HG02870 (cell line): Measurements from ENCODE around the gene EVA1C.
"Not testable (repeated sequence)": the region's sequence is repeated elsewhere in the genome, so short reads cannot be mapped to it uniquely, and the experiment has no call there.

Experiments
- ATAC-seq: cut with Tn5 transposase; IDR thresholded peaks from one replicate; pipeline ENCODE4 v1.9.1; 2021; ENCODE audit warnings: mild to moderate bottlenecking, moderate library complexity; ENCODE audit not compliant: unreplicated experiment

The EVA1C gene

GRCh38 chr21:32484706-32485380 is 72.3 kb downstream of the EVA1C start:
- no peak for ATAC-seq

- ATAC-seq: no peak
Measured at GRCh38 chr21:32492376-32492775, 79.9 kb downstream of the EVA1C start.

- ATAC-seq: no peak
Measured at GRCh38 chr21:32494934-32495709, 82.6 kb downstream of the EVA1C start.

GRCh38 chr21:32496568-32496967 is 84.1 kb downstream of the EVA1C start:
- ATAC-seq: no peak

- no peak for ATAC-seq
Measured at GRCh38 chr21:32499249-32500055, 86.9 kb downstream of the EVA1C start.

GRCh38 chr21:32503641-32504040 is 91.1 kb downstream of the EVA1C start:
- ATAC-seq: not testable (repeated sequence)

GRCh38 chr21:32505767-32506166 is 93.3 kb downstream of the EVA1C start:
- not testable (repeated sequence) for ATAC-seq

GRCh38 chr21:32506411-32506965 is 94.0 kb downstream of the EVA1C start:
- ATAC-seq: not testable (repeated sequence)

GRCh38 chr21:32507342-32507919 is 94.9 kb downstream of the EVA1C start:
- ATAC-seq: no peak

- ATAC-seq: not testable (repeated sequence)
Measured at GRCh38 chr21:32508036-32508435, 95.5 kb downstream of the EVA1C start.

- no peak for ATAC-seq
Measured at GRCh38 chr21:32508558-32508957, 96.1 kb downstream of the EVA1C start.

- not testable (repeated sequence) for ATAC-seq
Measured at GRCh38 chr21:32508975-32509374, 96.5 kb downstream of the EVA1C start.

GRCh38 chr21:32514275-32515055 is 102.0 kb downstream of the EVA1C start:
- no peak for ATAC-seq

GRCh38 chr21:32515874-32516273 is 103.4 kb downstream of the EVA1C start:
- ATAC-seq: no peak

- no peak for ATAC-seq
Measured at GRCh38 chr21:32516756-32517649, 104.5 kb downstream of the EVA1C start.

GRCh38 chr21:32519945-32520874 is 107.7 kb downstream of the EVA1C start:
- ATAC-seq: no peak

GRCh38 chr21:32520875-32521735 is 108.6 kb downstream of the EVA1C start:
- ATAC-seq: no peak
